NCI-H146 treated with DMSO at 0.1 percent for 48 hours (cell line): ENCODE measurements around the gene TTBK2.
"Not testable (repeated sequence)": the region's sequence is repeated elsewhere in the genome, so short reads cannot be mapped to it uniquely, and the experiment has no call there.

Source experiments
- DNase-seq: peaks from one replicate; lab custom pipeline; 2025; ENCODE audit not compliant: unreplicated experiment; lab: John Stamatoyannopoulos, UW

Gene TTBK2

DNA sequence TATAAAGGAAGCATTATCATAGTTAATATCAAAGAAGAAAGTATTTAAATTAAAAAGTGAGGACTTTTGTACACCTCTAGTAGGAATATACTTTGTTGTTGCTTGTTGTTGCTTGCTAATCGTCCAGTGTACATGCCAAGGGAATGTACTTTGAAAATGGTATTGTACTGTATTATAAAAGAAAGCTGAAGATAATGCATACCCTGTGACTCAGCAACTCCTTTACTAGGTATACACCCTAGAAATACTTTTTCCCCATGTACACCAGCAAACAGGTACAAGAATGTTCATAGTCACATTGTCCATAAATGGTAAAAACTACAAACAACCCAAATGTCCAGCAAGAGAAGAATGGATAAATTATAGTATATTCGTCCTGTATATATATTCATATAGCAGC is 12.0 kb downstream of the TTBK2 start:
- no peak for DNase-seq

DNA sequence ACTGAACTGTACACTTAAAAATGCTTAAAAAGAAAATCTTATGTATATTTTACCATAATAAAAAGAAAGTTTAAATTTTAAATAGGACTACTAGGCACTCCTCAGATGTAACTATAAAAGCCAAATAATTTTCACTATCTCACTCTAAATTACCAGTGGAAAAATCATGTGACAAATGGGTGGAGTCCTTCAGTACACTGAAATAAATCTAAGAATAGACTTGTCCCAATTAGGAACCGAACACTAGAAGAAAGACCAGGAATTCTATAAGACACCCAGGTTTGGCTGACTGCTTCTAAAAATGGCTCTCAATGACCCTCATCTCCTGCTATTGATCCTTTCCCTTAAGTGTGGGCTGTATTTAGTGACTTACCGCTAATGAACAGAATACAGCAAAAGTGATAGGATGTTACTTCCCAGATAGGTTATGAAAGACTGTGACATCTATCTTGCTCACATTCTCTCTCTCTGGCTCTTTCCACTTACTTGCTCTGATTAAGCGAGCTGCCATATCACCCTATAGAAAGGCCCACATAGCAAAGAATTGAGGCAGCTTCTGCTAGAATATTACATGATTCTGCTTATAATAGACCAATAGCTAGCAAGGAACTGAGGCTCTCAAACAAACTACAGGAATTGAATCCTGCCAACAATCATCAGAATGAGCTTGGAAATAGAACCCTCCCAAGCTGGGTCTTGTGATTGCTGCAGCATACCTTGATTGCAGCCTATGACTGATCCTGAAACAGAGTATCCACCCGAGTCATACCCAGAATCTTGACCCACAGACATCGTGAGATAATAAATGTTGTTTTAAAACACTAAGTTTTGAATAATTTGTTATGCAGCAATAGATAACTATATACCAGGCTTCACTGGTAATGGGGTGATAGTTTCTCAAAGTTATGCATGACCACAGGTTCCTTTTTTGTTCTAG is 16.9 kb downstream of the TTBK2 start:
- DNase-seq: no peak

DNA sequence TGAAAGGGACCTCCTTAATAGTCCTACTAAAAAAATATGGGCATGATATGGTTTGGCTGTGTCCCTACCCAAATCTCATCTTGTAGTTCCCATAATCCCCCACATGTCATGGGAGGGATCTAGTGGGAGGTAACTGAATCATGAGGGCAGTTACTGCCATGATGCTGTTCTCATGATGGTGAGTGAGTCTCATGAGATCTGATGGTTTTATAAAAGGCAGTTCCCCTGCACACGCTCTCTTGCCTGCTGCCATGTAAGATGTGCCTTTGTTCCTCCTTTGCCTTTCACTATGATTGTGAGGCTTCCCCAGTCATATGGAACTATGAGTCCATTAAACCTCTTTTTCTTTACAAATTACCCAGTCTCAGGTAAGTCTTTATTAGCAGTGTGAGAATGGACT is 26.7 kb downstream of the TTBK2 start:
- DNase-seq: not testable (repeated sequence)

DNA sequence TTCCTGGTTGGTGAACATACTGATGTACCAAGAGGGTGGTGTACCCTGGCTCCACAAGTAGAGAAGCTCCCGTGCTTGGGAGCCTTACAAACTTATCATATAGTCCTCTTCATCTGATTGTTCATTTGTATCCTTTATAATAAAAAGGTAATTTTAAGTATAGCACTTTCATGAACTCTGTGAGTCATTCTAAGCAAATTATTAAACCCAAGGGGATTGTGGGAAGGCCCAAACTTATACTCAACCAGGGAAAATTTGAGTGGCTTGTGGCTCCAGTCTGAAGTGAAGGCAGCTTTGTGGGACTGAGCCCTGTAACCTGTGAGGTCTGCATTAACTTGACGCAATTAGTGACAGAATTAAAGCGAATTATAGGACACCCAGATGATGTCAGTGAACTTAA is 29.0 kb downstream of the TTBK2 start:
- no peak for DNase-seq

DNA sequence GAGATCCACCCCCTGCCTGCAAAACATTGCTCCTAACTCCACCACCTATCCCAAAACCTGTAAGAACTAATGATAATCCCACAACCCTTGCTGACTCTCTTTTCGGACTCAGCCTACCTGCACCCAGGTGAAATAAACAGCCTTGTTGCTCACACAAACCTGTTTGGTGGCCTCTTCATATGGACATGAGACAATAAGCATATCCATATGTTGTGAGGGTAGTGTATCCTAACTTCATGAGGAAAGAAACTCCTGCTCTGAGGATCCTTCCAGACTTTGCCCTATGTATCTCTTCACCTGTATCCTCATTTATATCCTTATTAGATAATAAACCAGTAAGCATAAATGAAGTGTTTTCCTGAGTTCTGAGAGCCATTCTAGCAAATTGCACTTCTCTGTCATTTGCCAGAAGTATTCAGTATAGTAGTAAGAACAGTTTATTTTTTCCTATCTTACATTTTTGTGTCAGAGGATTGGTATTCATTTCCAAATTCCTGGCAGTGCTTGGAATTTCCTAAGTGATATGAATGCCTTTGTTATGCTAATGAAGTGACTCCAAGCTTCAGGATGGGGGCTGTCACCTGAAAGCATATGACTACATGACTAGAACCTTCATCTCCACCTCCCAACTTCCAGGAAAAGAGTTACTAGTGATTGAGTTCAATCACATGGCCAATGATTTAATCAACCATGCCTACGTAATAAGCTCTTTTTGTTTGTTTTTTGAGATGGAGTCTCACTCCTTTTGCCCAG is 30.2 kb downstream of the TTBK2 start:
- no peak for DNase-seq

DNA sequence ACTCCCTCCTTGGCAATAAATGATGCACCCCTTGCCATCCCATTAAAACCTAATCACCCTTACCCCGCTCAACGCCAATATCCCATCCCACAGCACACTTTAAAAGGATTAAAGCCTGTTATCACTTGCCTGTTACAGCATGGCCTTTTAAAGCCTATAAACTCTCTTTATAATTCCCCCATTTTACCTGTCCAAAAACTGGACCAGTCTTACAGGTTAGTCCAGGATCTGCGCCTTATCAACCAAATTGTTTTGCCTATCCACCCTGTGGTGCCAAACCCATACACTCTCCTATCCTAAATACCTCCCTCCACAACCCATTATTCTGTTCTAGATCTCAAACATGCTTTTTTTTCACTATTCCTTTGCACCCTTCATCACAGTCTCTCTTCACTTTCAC is 33.2 kb downstream of the TTBK2 start:
- DNase-seq: not testable (repeated sequence)

DNA sequence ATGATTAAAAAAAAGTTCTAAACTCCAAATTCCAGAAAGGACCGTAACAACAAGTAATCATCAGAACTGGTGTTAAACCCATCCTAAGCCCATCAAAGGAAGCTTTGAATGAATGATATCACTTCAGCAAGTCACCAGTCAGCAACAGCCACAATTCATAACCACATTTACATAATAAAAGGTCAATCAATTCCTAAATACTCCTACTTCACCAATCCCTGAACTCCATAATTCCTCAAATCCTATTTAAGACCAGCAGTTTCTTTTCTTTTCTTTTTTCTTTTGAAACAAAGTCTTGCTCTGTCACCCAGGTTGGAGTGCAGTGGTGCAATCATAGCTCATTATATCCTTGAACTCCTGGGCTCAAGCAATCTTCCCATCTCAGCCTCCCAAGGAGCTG is 40.5 kb downstream of the TTBK2 start:
- DNase-seq: no peak

DNA sequence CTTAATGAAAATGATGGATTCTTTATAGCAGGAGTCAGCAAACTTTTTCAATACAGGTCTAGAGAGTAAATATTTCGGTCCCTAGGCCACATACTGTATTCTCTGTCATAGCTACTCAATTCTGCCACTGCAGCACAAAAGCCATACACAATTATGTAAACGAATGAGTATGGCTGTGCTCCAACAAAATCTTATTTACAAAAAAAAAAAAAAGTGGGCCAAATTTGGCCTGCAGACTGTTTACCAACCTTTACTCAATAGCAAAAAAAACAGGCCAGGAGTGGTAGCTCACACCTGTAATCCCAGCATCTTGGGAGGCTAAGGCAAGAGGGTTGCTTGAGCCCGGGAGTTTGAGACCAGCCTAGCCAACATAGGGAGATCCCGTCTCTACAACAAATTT is 41.1 kb downstream of the TTBK2 start:
- DNase-seq: no peak

DNA sequence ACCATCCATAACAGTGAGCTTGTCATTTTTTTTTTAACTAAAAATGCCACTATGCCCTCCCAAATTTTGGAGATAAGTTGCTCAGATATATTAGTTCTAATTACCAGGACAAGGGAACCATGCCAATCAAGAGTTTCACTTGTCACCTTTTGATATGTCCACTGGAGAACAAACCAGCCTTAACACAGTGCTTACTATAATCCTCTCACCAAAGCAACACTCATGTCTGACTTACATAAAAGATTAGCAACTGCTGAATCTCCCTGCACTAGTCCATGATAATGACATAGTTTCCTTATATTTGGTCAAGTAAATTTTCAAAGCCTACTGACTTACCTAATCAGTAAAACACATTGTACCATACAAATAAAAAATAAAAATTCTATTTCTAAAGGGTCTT is 44.4 kb downstream of the TTBK2 start:
- no peak for DNase-seq

DNA sequence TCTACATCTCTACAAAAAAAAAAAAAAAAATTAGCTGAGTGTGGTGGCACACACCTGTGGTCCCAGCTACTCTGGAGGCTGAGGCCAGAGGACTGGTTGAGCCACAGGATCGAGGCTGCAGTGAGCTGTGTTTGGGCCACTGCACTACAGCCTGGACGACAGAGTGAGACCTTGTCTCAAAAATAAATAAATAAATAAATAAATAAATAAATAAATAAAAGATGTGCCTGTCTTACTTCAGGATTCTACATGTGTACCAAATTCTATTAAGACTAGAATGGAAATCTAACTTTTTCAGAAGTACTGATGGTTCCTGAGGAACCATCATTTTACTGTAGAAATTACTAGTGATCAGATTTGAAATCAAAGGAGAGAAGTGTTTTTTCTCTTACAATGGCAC is 51.9 kb downstream of the TTBK2 start:
- no peak for DNase-seq

DNA sequence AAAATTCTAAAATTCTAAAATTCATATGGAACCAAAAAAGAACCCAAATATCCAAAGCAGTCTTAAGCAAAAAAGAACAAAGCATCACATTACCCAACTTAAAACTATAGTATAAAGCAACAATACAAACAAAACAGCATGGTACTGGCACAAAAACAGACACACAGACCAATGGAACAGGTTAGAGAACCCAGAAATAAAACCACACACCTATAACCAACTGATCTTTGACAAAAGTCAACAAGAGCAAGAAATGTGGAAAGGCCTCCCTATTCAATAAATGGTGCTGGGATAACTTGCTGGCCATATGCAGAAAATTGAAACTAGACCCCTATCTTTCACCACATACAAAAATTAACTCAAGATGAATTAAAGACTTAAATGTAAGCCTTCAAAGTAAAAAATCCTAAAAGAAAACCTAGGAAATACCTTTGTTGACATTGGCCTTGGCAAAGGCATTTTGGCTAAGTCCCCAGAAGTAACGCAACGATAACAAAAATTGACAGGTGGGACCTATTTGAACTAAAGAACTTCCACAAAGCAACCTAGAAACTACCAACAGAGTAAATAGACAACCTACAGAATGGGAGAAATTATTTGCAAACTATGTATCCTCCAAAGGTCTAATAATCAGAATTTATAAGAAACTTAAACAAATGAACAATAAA is 56.9 kb downstream of the TTBK2 start:
- DNase-seq: no peak

DNA sequence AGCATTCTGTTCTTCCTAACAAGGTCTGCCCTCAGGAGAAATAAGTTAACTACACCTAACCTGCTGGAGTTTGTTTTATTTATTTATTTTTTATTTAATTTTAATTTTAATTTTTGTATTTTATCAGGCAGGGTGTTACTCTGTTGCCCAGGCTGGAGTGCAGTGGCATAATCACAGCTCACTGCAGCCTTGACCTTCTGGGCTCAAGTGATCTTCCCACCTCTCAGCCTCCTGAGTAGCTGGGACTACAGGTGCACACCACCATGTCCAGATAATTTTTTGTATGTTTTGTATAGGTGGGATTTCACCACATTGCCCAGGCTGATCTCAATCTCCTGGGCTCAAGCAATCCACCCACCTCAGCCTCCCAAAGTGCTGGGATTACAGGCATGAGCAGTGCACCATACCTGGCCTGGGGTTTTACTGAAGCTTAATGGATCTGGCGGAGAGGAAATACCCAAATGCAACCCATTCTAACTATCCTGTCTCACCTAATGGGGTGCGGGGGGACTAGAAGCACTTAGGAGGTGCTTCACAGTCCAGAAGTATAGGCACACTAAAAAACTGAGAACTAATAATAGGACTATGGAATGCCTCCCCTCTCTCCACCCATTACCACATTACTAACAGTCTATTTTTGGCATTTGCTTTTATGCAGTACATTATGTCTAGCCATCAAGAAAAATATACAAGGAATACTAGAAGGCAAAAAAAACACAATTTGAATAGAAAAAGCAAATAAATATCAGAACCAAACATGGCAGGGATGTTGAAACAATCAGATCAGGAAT is 61.4 kb downstream of the TTBK2 start:
- DNase-seq: no peak

DNA sequence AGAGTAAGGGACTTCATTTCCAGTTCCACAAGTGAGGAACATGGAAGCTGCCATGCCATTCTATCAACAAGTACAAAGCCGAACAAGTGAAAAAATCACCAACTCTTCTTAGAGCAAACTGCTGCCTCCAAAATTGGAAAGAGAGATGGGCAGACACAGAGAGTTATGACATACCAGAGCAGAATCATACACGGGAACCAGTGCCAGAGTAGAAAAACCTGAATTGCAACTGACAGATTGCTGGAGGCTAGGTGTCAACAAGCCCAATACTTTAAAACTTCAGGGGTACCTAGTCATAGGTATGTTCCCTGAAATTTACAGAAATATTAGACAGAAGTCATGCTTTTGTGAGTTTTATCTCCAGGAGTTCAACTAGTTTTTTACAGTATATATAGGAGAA is 62.0 kb downstream of the TTBK2 start:
- DNase-seq: no peak

DNA sequence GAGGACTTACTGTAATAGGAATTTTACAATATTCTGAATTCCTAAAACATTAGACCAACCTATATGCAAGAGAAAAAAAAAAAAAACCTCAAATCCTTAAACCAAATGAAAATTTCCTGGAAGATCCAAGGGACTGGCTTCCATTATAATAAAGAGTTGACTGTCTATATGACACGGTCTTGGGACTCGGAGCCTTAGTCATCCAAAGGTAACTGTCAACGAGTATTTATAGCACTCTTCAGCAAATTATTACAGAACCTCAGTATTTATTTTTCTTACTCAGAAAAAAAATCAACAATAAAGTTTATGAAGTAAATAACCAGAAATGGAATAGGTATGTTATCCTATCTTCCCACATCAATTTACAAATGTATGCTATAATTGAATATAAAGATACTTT is 66.0 kb downstream of the TTBK2 start:
- DNase-seq: no peak

DNA sequence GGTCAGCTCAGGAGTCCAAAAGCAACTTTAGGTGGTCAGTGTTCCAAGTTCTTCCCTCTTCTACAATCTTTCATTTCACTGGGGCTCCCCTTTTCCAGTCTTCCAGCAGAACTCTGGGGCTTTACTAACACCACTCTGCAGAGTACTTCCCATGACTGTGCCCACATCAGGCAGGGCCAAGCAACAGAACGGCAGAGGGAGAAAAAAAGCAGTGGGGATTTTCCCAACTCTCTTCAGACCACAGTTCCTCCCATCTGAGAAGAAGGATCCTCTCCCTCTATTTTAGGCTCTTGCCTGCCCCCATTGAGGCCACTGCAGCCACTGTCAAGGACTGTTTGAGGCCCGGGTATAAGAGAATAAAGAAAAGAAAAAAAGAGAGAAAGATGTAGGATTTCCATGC is 70.7 kb downstream of the TTBK2 start:
- DNase-seq: no peak

DNA sequence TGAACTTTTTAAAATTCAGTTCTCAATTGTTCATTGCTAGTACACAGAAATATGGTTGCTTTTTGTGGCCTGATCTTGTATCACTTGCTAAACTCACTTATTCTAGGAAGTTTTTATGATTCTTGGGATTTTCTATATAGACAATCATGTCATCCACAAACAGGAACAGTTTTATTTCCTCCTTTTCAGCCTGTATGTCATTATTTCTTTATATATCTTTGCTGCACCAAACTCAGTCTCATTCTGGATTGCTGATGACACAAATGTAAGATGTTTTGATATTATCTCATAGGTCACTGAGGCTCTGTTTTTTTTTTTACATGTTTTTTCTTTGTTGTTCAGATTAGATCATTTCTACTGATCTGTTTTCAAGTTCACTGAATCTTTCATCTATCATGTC is 71.7 kb downstream of the TTBK2 start:
- DNase-seq: no peak

DNA sequence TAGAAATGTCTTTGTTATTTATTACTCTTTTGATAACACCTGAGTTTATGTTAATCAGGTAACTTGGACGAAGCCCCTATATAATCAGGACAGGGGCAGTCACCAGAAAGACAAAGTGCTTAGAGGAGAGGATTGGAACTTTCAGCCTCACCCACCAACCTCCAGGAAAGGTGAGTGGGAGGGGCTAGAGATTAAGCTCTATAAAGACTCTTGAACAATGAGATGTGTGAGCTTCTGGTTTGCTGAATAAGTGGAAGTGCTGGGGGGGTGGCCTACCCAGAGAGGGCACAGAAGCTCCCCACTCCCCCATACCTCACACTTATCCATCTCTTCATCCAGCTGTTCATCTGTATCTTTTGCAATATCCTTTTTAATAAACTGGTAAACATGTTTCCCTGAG is 73.9 kb downstream of the TTBK2 start:
- no peak for DNase-seq

DNA sequence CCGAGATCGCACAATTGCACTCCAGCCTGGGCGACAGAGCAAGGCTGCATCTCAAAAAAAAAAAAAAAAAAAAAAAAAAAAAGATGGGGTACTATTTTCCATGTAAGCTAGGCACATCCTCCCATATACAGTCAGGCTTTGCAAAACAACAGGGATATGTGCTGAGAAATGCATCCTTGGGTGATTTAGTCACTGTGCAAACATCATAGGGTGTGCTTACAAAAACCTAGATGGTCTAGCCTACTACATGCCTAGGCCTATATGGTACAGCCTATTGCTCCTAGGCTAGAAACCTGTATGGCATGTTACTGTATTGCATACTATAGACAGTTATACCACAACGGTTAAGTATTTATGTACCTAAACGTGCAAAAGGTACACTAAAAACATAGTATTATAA is 75.0 kb downstream of the TTBK2 start:
- no peak for DNase-seq

DNA sequence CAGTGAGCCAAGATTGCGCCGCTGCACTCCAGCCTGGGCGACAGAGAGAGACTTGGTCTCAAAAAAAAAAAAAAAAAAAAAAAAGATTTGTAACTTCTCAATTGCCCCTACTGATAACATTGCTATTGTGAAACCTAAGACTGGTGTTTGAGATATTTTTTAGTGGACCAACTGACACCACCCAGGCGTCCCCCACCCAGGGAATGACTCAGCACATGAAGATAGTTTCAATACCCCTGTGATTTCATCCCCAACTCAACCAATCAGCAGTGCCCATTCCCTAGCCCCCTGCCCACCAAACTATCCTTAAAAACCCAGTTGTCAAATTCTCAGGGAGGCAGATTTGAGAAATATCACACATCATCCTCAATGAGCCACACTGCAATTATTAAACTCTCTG is 76.9 kb downstream of the TTBK2 start:
- no peak for DNase-seq

DNA sequence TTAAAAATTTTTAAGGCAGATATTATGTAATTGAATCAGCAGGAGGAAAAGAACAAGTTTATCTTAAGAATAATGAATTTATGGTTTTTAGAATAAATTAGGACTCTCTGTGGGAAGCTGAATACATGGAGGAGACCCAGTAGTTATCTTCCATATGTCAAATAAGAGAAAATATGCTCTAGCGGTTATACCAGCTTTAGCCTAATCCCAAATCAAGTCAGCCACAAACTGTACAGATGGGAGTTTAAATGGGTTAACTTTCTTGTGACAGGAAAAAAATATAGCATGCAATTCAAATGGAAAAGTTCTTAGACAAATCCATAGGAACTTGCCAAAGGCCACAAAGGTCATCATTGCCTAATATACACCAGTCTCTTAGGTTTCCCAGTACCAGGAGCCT is 84.3 kb downstream of the TTBK2 start:
- no peak for DNase-seq

DNA sequence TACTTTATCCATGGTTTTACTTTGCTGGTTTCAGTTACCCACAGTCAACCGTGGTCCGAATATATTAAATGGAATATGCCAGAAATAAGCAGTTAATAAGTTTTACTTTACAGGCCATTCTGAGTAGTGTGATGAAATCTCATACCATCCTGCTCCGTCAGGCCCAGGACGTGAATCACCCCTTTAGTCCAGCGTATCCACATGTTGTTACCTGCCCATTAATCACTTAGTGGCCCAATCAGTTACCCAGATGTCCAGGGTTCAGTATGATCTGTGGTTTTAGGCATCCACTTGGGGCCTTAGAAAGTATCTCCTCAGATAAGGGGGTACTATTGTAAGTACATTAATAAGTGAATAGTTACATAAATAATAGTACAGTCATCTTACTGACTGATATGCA is 88.0 kb downstream of the TTBK2 start:
- DNase-seq: no peak
